Measurements from ENCODE around the gene TXNRD1. TPM values are rescaled to one million over a fixed set of nuclear protein-coding genes. Genes with fewer than 3 reads are reported as not detected.

TXNRD1 gene
- total RNA-seq, 1 donor from 2014 or later = 176 TPM

GRCh38 chr12:104230304-104231095, 14.9 kb downstream of the TXNRD1 start:
- H3K27ac ChIP-seq (ENCODE audit: low read depth, low read length) = no peak overlapping the region
- H3K4me1 ChIP-seq (ENCODE audit: insufficient read depth, low read length) = no peaks in the 10 kb centered on the region
- DNase-seq (ENCODE audit: low read depth) (no peak), FAIRE-seq (no peak)
- H3K4me2 ChIP-seq (ENCODE audit: low read length) = no peak overlapping the region
- H3K9me3 ChIP-seq (ENCODE audit: insufficient read depth, low read depth, low read length) = peaks cover 11% of the 10 kb centered on the region
- Mint-ChIP-seq H3K27ac (ENCODE audit: unreplicated experiment) (no peak overlapping the region), H3K9me3 (ENCODE audit: unreplicated experiment) (peaks cover 27% of the 10 kb centered on the region), H3K4me3 (ENCODE audit: unreplicated experiment) (no peak overlapping the region), H3K27me3 (ENCODE audit: low read depth, unreplicated experiment) (no peaks in the 10 kb centered on the region), H3K36me3 (ENCODE audit: low read depth, unreplicated experiment) (no peaks in the 10 kb centered on the region), H3K4me1 (ENCODE audit: low read depth, unreplicated experiment) (no peaks in the 10 kb centered on the region)
- H3K36me3 ChIP-seq (ENCODE audit: insufficient read depth, low read length) = no peaks in the 10 kb centered on the region
- no peak overlapping the region for H3K4me3 ChIP-seq (ENCODE audit: insufficient read depth, low read depth, low read length)
- no peak overlapping the region for H2AFZ ChIP-seq (ENCODE audit: low read depth, low read length)
- TF ChIP-seq CTCF (IDR thresholded peaks at IDR 0.05; ENCODE audit: insufficient read depth, low read depth, low read length) = no peak
- TF ChIP-seq EZH2 (IDR thresholded peaks at IDR 0.05; ENCODE audit: insufficient read depth, low read length) = no peak
- no peaks in the 10 kb centered on the region for H3K27me3 ChIP-seq (ENCODE audit: insufficient read depth, low read length)
- no peaks in the 10 kb centered on the region for H3K79me2 ChIP-seq (ENCODE audit: insufficient read depth, low read length)
- H3K9ac ChIP-seq (ENCODE audit: low read length) = no peak overlapping the region
- no peaks in the 10 kb centered on the region for H4K20me1 ChIP-seq (ENCODE audit: insufficient read depth, low read length)

- H3K4me3 ChIP-seq (ENCODE audit: insufficient read depth, low read depth, low read length) = no peak overlapping the region
Measured at GRCh38 chr12:104232609-104233280, 17.2 kb downstream of the TXNRD1 start.

More at GRCh38 chr12:104232609-104233280, 17.2 kb downstream of the TXNRD1 start:
- H4K20me1 ChIP-seq (ENCODE audit: insufficient read depth, low read length) = no peaks in the 10 kb centered on the region
- Mint-ChIP-seq H3K9me3 (ENCODE audit: unreplicated experiment) (peaks cover 36% of the 10 kb centered on the region), H3K27me3 (ENCODE audit: low read depth, unreplicated experiment) (no peaks in the 10 kb centered on the region), H3K36me3 (ENCODE audit: low read depth, unreplicated experiment) (no peaks in the 10 kb centered on the region), H3K27ac (ENCODE audit: unreplicated experiment) (no peak overlapping the region), H3K4me1 (ENCODE audit: low read depth, unreplicated experiment) (no peaks in the 10 kb centered on the region), H3K4me3 (ENCODE audit: unreplicated experiment) (no peak overlapping the region)
- no peak overlapping the region for H3K4me2 ChIP-seq (ENCODE audit: low read length)
- H3K27ac ChIP-seq (ENCODE audit: low read depth, low read length) = no peak overlapping the region
- H3K27me3 ChIP-seq (ENCODE audit: insufficient read depth, low read length) = no peaks in the 10 kb centered on the region
- DNase-seq (ENCODE audit: low read depth) (no peak), FAIRE-seq (no peak)
- peaks cover 16% of the 10 kb centered on the region for H3K9me3 ChIP-seq (ENCODE audit: insufficient read depth, low read depth, low read length)
- H3K4me1 ChIP-seq (ENCODE audit: insufficient read depth, low read length) = no peaks in the 10 kb centered on the region
- H3K9ac ChIP-seq (ENCODE audit: low read length) = no peak overlapping the region
- TF ChIP-seq EZH2 (IDR thresholded peaks at IDR 0.05; ENCODE audit: insufficient read depth, low read length) = no peak
- TF ChIP-seq CTCF (IDR thresholded peaks at IDR 0.05; ENCODE audit: insufficient read depth, low read depth, low read length) = no peak
- H3K79me2 ChIP-seq (ENCODE audit: insufficient read depth, low read length) = no peaks in the 10 kb centered on the region
- no peaks in the 10 kb centered on the region for H3K36me3 ChIP-seq (ENCODE audit: insufficient read depth, low read length)
- H2AFZ ChIP-seq (ENCODE audit: low read depth, low read length) = no peak overlapping the region

Measured in astrocyte (in vitro differentiated cells and primary cell).